Putamen (tissue), 1 donor: ENCODE results near the gene TAF10.

Experiments
- DNase-seq: peaks from one replicate; pipeline ENCODE4 v3.0.0-alpha.2; 2016; ENCODE audit warnings: low spot score

TAF10 gene

GRCh38 chr11:6607190-6607795, 4.7 kb downstream of the TAF10 start:
- DNase-seq = no peak

GRCh38 chr11:6606471-6607189, 5.4 kb downstream of the TAF10 start:
- DNase-seq = peak; percentile 84

DNA sequence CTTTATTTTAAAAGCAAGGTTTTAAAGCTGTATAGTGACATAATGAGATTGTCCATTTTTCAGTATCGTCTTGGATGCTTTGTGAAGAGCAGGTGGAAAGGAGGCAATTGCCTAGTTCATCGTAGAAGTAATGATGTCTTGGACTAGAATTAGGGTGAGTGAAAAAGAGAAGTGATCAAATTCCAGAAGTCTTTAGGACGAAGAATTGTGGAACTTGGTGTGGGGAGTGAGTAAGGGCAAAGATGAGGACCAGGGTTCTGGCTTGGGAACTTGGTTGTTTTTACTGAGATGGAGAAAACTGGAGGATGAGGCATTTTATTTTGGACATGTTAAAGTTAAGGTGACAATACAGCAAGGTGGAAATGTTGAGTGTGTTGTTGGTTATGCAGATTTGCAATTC, 7.2 kb downstream of the TAF10 start:
- no peak for DNase-seq

DNA sequence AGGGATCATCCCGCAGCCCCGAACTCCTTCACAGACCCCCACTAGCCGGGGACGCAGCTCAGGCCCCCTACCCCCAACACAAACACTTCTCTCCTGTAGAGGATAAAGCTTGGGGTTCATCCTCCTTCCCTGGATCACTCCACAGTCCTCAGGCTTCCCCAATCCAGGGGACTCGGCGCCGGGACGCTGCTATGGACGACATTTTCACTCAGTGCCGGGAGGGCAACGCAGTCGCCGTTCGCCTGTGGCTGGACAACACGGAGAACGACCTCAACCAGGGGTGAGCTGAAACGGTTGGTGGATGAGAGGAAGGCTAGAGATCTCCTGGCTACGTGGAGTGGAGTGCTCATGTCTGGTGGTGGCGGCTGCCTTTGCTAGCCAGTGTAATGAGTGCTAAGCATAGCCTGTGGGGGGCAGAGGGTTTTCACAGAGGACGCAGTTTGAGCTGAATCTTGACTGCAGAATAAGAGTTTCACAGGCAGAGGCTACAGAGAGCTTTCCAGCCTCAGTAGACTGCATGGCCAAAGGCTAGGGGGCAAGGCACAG, 7.9 kb downstream of the TAF10 start:
- peak; percentile 64 for DNase-seq

DNA sequence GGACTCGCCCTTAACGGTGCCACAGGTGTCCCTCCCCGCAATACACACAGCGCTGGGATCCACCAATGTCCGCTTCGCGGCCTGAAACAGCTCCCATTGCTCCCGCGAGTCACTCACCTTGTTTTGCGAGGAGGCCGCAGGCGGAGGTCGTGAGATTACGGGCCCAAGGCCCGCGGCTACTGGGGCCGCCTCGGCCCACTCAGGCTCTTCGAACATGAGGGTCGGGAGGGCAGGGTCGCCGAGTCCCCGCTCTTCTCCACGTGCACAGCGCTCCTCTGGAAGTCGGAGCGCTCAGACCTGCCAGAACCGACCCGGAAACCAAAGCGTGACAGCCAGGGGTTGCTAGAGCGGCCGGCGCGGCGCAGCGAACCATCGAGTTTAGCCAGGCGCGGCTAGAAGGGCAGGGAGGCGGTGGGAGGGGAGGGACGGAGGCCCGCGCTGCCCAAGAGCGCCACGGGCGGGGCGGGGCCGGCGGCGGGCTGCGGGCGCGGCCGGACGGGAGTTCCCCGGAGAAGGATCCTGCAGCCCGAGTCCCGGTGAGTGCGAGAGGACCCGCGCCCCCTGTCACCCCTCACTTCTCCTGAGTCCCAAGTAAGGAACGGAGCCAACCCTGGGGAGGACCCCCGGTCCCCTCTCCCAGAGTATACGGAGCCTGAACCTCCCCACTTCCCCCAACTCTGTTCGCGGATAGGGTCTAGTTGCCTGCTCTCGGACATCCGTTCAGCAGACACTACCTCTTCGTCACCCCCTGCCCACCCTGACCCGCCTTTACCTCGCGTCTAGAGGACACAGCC, 8.5 kb downstream of the TAF10 start, which contains the start of the genes ILK and RRP8:
ILK (plus strand) TSS at position 488 of the 794 bp plus-strand sequence. CDS start 498 bp downstream, outside the sequence.
RRP8 (minus strand) TSS at position 330 of the 794 bp plus-strand sequence; CDS start at position 216, 114 bp downstream.
- DNase-seq = peak; percentile 91

DNA sequence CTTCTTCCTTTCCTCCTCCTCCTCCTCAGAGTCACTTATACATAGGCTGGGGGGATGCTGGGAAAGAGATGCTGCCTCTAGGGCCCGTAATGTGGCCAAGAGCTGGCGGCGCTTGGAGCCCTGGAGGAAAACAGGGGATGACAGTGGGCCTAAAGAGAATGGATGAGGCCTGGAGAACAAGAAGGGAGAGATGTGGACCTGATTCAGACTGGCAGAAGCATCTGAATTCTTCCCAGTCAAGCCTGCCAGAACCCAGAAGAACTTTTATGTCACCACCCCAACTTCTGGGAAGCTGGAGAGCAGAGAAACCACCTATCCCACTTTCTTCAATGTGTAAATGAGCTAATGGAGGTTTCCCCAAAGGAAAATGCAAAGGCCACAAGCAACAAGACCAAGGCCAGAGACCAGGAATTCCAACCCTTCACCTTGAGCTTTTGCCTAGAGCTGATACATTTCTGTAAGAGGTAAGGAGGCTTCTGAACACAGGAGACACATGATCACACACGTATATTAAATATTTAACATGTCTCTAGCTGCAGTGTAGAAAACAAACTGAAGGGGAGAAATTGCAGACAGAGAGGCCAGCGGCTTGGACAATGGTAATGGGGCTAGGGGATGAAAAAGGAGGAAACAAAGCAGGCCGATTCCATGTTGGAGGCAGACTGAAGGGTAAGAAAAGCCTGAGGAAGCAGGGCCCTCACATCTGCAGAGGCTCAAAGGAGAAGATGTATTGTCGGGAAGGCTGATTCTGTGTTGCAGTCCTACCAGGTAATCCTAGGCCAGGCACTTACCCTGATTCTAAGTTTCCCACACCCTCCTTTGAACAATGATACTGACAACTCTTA, 9.7 kb downstream of the TAF10 start:
- DNase-seq = no peak

DNA sequence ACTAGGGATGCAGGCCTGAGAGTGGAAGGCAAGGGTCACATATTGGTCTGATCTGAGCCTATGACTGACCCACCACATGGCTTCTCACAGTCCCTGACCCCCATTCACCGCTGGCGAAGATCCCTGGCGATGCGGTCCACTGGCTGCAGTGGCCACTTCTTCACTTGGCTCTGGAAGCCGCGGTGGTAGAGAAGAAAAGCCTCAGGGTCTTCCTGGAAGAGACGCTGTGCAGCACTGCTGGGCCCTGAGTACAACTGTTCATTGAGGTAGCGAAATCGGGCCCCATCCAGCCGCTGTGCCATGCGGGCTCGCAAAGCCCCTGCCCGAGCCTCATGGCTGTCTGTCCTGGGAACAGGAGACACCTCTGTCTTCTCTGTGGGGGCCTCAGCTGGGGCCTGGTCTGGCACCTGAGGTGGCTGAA, 11.0 kb downstream of the TAF10 start:
- no peak for DNase-seq

DNA sequence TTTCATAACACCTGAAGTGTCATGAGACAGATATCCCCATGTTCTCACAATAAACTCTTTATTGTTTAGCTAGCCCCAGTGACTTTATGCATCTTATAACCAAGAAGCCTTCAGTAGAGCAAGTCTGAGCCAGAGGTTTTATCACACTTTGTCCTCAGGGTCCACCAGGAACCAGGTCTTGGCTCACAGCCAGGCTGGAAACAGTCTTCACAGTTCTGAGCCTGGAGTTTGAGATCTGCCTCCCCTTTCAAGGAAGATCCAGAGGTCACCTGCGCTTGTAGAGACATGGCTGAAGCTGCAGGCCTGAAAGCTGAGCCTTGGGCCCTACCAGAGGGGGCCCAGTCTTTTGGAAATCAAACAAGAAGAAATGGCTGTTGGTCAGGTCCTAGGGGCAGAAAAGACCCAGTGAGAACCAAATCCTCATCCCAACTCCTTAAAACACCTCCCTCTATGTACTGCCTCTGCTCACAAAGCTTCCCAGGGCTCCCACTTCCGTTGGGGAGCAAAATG, 12.1 kb downstream of the TAF10 start:
- no peak for DNase-seq

DNA sequence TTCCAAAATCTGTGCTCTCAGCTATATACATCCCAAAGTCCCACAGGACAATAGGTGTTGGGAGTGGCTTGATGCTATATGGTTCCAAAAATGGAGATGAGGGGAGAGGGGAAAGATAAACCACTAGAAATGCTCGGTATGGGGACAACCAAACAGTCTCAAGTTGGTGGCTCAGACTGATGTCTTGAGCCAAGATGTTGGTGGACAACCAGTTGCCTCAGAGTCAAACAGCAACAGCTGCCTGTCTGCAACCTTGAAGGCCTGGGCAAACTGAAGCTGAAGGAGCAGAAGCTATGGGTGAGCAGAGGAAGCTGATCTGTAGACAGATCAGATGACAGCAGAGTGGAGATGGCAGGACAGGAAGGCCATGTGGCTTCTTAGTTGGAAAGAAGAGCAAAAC, 12.6 kb downstream of the TAF10 start:
- no peak for DNase-seq

- DNase-seq = no peak
These were observed 13.5 kb downstream of the TAF10 start for GRCh38 chr11:6598555-6598954.

- DNase-seq = peak; percentile 70
These were observed 15.7 kb downstream of the TAF10 start for GRCh38 chr11:6596239-6596877.

DNA sequence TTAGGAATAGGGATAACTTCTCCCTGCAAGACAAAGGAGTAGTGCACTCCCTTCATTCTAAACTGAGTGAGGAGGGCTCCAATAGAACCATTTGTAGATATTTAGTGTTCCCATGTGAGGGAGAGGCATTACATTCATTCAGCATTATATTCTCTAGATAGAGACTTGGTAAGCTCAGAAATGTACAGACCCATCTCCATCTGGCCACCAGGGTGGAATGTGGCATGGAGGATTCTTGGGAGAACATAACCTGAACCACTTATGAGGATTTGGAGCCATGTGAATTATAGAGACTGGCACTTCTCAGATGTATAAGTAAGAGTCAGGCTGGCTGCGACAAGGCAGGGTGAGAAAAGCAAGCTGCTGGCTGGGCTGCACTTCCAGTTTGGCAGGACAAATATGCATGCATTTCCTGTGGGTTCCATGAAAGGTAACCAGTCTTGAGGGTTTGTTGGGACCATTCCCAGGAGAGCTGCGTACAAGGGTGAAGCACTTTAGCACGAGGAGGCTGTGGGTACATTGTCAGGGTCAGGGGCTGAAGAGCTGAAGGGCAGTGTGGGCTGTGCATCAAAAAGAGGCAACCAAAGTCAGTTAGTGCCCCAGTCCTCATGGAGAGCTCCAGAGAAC, 17.8 kb downstream of the TAF10 start:
- DNase-seq = no peak

- no peak for DNase-seq
These were observed 24.0 kb downstream of the TAF10 start for GRCh38 chr11:6588018-6588417.

DNA sequence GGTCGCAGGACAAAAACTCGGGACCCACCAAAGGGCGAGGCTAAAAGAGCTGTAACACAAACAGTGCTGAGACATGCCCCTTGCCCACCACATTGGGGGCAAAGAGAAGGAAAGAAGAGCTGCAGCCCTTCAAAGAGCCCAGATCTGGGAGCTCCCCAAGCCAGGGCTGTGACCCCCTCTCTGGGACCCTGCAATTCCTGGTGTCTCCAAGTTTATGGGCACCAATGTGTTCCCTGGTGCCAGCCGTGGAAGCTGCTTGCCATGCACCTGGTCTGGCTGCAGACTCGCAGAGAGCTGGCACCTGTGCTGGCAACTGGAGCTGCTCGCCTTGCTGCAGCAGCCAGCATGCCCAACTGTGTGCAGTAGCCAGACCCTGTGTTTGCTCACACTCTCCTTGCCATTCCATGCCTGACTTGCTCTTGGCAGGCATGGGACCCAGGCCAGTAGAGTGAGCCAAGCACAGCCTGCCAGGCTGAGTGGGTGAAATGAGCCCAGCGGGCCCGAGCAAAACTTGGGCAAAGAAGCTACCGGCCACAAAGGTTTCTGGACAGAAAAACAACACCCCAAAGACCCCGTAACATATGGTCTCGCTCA, 24.6 kb downstream of the TAF10 start:
- DNase-seq = peak; percentile 52

- DNase-seq = peak; percentile 47
These were observed 25.3 kb downstream of the TAF10 start for GRCh38 chr11:6586434-6587359.

GRCh38 chr11:6584528-6584927, 27.5 kb downstream of the TAF10 start:
- DNase-seq = no peak

- DNase-seq = no peak
These were observed 28.4 kb downstream of the TAF10 start for GRCh38 chr11:6583584-6583983.

DNA sequence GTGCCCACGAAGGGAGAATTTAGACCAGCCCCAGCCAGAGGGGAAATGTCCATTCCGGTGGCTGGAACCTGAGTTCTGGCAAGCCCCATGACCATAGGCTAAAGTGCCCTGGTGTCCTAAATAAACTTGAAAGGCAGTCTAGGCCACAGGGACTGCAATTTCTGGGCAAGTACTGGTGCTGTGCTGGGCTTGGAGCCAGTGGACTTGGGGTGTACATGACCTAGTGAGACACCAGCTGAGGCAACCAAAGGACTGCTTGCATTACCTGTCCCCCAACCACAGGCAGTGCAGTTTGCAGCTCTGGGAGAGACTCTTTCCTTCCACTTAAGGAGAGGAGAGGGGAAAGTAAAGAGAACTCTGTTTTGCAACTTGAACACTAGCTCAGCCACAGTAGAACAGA, 32.3 kb downstream of the TAF10 start:
- DNase-seq = no peak

DNA sequence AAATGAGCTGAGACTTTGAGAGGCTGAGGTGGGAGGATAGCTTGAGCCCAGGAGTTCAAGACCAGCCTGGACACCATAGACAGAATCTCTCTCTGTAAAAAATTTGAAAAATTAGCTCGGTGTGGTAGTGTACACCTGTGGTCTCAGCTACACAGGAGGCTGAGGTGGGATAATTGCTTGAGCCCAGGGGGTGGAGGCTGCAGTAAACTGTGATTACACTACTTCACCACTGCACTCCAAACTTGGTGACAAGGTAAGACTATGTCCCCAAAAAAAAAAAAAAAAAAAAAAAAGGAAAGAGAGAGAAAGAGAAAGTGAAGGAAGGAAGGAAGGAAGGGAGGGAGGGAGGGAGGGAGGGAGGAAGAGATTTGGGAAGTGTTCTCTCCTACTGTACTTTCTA, 33.9 kb downstream of the TAF10 start:
- no peak for DNase-seq
